Activated naive CD8-positive, alpha-beta T cell treated with anti-CD3 and anti-CD28 coated beads for 36 hours (primary cell): Measurements from ENCODE around the gene FAM186B. TPM values are rescaled to one million over a fixed set of nuclear protein-coding genes. Genes with fewer than 3 reads are reported as not detected.

ENCODE experiments used
- DNase-seq: peaks from one replicate; pipeline ENCODE4 v3.0.0; 2021
- H3K27ac Mint-ChIP-seq: one replicate; pipeline ENCODE4 v1.8.0; 2022; ENCODE audit warnings: mild to moderate bottlenecking, moderate library complexity, mixed read lengths
- H3K27me3 Mint-ChIP-seq: one replicate; pipeline ENCODE4 v1.8.0; 2022; ENCODE audit warnings: mild to moderate bottlenecking, mixed read lengths
- H3K36me3 Mint-ChIP-seq: one replicate; pipeline ENCODE4 v1.8.0; 2021; ENCODE audit warnings: mild to moderate bottlenecking, mixed read lengths
- H3K4me1 Mint-ChIP-seq: one replicate; pipeline ENCODE4 v1.8.0; 2021; ENCODE audit warnings: mixed read lengths
- H3K4me3 Mint-ChIP-seq: one replicate; pipeline ENCODE4 v1.8.0; 2022; ENCODE audit warnings: mild to moderate bottlenecking, moderate library complexity, mixed read lengths
- H3K9me3 Mint-ChIP-seq: one replicate; pipeline ENCODE4 v1.8.0; 2022; ENCODE audit warnings: mixed read lengths
- total RNA-seq, 2 experiments: library from RNA; stranded (reverse); gene quantifications; one replicate each; pipeline ENCODE4 v1.2.3, GENCODE V29; 2021

FAM186B gene
- total RNA-seq, 2 experiments from 2014 or later: 0.14 to 0.41 TPM

- Mint-ChIP-seq H3K27me3 (no peaks in the 10 kb centered on the region), H3K36me3 (peaks cover 22% of the 10 kb centered on the region), H3K9me3 (no peaks in the 10 kb centered on the region), H3K27ac (peak overlapping the region; percentile 98), H3K4me1 (peaks cover 44% of the 10 kb centered on the region), H3K4me3 (peak overlapping the region; percentile 100)
- no peak for DNase-seq
These were observed 36.8 kb downstream of the FAM186B start for GRCh38 chr12:49568442-49569162.

DNA sequence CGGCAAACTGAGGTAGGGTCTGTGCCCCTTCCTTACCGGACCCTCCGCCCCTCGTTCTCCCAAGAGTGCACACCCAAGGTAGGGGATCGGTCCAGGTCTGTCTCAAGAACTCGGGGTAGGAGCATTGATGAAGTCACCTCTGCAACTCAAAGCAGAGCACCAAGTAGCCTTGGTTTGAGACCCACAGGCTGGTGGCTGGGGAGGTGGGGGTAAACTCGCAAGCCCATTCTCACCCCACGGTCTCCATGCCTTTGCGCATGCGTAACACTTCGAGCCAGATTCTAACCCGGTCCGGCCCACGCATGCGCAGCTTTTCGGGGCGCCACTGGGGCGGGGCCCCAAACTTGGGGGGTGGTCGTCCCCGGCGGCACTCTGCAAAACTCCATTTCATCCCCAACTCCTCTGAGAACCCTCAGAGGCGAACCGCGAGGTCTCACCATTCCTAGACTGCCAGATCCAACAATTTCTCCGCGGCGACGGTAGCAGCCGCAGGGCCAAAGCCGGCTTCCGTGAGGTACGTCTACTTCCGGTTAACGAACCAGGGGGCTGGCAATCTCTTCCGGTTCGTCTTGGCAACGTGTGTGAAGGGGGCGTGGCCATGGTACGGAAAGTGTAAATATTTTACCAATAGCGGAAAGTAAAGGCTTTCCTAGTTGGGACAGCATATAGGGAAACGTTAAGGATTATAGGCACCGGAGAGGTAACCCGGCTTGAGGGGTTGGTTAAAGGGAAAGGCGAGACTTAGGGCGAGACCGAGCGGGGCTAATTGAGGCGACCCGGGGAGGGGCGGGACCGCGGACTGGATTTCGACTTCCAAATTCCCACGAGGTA, 37.6 kb downstream of the FAM186B start, which contains the start of gene MCRS1:
Gene MCRS1 (minus strand): TSS at position 532 of the 831 bp plus-strand sequence. CDS start 1,411 bp downstream, outside the sequence.
- H3K27ac Mint-ChIP-seq: peak within 1 kb of the TSS; percentile 98
- H3K4me3 Mint-ChIP-seq: peak within 1 kb of the TSS; percentile 100
- peaks cover 23% of the 10 kb centered on the region for H3K36me3 Mint-ChIP-seq
- H3K27me3 Mint-ChIP-seq: no peaks in the 10 kb centered on the region
- H3K9me3 Mint-ChIP-seq: no peaks in the 10 kb centered on the region
- DNase-seq: peak; percentile 84
- H3K4me1 Mint-ChIP-seq: peaks cover 41% of the 10 kb centered on the region

GRCh38 chr12:49567302-49567610, 38.2 kb downstream of the FAM186B start:
- Mint-ChIP-seq H3K4me1 (peaks cover 41% of the 10 kb centered on the region), H3K27me3 (no peaks in the 10 kb centered on the region), H3K36me3 (peaks cover 24% of the 10 kb centered on the region), H3K27ac (peak overlapping the region; percentile 98), H3K4me3 (peak overlapping the region; percentile 100), H3K9me3 (no peaks in the 10 kb centered on the region)
- DNase-seq: no peak

- no peak for DNase-seq
- Mint-ChIP-seq H3K36me3 (peaks cover 31% of the 10 kb centered on the region), H3K4me1 (peaks cover 44% of the 10 kb centered on the region), H3K27ac (no peak overlapping the region), H3K9me3 (no peaks in the 10 kb centered on the region), H3K4me3 (peak overlapping the region; percentile 100), H3K27me3 (no peaks in the 10 kb centered on the region)
These were observed 39.1 kb downstream of the FAM186B start for GRCh38 chr12:49566361-49566760.

DNA sequence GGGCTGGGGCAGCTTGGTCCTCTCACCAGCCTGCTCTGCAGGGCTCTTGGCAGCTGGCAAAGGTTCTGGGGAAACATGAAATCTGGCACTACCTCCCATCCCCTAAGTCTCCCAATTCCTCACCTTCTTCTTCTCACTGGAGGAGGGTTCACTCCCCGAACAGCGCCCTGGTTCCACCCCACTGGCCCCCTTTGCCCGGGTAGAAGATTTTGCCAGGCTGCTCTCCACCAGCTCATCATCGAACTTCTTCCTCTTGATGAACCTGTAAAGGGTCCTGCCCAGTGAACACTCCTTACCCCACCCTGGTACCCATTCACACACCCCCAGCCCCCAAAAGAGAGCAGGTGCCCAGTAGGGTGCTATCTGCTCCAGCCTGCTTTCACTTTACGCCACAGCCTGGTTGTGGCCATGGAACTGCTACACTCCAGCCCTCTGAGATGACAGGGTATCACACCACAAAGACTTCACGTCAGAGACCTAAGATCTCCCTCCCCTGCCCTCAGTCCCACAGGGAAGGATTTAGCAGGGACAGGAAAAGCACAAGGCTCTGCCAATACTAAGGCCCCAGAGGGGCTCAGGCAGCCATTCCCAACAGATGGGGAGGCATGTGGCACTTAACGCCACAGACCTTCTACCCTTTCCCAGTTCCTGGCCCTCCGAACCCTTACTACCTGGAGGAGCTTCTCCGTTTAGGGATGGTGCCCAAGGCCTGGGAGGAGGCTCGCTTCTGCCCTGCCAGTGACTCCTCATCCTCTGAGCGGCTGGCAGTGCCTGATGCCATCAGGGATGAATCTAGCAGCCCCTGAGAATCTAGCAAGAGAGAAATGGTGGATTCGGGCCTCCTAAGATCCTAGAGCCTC, 39.8 kb downstream of the FAM186B start:
- Mint-ChIP-seq H3K4me3 (no peak overlapping the region), H3K4me1 (peaks cover 43% of the 10 kb centered on the region), H3K36me3 (peaks cover 31% of the 10 kb centered on the region)

GRCh38 chr12:49564686-49565405, 40.6 kb downstream of the FAM186B start:
- no peak overlapping the region for H3K27ac Mint-ChIP-seq
- no peaks in the 10 kb centered on the region for H3K27me3 Mint-ChIP-seq
- peaks cover 46% of the 10 kb centered on the region for H3K4me1 Mint-ChIP-seq
- no peak for DNase-seq
- no peaks in the 10 kb centered on the region for H3K9me3 Mint-ChIP-seq
- H3K36me3 Mint-ChIP-seq: peaks cover 31% of the 10 kb centered on the region
- H3K4me3 Mint-ChIP-seq: no peak overlapping the region

More for the DNA sequence above, 39.8 kb downstream of the FAM186B start:
- Mint-ChIP-seq H3K9me3 (no peaks in the 10 kb centered on the region), H3K27ac (no peak overlapping the region), H3K27me3 (no peaks in the 10 kb centered on the region)
- DNase-seq: no peak

DNA sequence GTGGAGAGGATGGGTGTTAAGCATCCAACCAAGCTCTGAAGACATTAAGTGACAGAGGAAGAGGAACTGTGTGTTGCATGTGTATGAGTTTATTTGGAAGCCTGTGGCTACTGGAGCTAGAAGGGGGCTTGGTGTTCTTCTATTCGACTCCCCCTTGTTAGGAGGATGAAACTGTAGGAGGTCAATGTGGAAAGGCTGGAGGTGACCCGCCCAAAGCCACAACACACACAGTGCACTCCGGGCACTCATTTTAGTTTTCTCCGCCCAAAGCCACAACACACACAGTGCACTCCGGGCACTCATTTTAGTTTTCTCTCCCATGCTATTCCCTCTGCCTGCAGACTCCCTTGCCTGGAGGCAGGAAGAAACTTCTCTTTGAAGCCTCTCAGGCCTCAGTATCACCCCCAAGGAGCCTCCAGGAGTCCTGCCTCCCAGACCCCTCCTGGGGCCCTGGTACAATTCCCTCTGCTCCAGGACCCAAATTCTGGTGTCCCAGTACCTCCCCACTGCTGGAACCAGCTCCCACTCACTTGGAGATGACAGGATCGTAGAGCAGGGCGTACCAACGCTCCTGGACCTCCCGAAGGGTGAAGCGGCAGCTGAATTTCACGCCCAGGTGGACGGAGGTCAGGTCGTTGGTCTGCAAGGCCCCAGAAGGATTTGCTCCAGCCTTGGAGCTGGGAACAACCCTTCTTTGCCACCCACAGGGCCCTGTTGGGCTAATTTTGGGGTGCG, 41.3 kb downstream of the FAM186B start:
- Mint-ChIP-seq H3K36me3 (peaks cover 34% of the 10 kb centered on the region), H3K27me3 (no peaks in the 10 kb centered on the region), H3K4me1 (peaks cover 45% of the 10 kb centered on the region), H3K27ac (no peak overlapping the region), H3K4me3 (no peak overlapping the region), H3K9me3 (no peaks in the 10 kb centered on the region)
- DNase-seq: no peak

DNA sequence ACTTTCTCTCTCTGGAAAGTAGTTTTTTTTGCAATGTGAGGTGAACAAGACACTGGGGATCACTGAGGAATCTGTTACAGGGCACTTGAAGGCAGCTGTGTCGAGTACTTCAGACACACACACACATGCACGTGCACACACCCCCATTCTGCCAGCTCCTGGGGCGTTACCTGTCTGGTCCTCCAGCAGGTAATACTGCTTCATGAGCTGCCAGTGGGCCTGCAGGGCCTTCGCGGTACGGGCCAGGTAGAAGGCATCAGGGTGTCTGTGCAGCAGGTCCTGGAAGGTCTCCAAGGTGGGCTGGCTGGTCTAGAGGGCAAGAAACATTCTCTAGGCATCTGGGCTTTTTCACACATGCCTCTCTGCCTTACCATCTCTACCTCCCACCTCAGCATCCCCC, 42.6 kb downstream of the FAM186B start:
- no peak for DNase-seq
- Mint-ChIP-seq H3K27me3 (no peaks in the 10 kb centered on the region), H3K4me1 (peaks cover 43% of the 10 kb centered on the region), H3K36me3 (peaks cover 38% of the 10 kb centered on the region), H3K9me3 (no peaks in the 10 kb centered on the region), H3K4me3 (no peak overlapping the region), H3K27ac (no peak overlapping the region)

- no peak for DNase-seq
- H3K27ac Mint-ChIP-seq: no peak overlapping the region
- no peak overlapping the region for H3K4me3 Mint-ChIP-seq
- no peaks in the 10 kb centered on the region for H3K9me3 Mint-ChIP-seq
- H3K27me3 Mint-ChIP-seq: no peaks in the 10 kb centered on the region
- peaks cover 36% of the 10 kb centered on the region for H3K36me3 Mint-ChIP-seq
- peaks cover 43% of the 10 kb centered on the region for H3K4me1 Mint-ChIP-seq
These were observed 43.2 kb downstream of the FAM186B start for GRCh38 chr12:49562233-49562632.

GRCh38 chr12:49560695-49561094, 44.7 kb downstream of the FAM186B start:
- no peaks in the 10 kb centered on the region for H3K9me3 Mint-ChIP-seq
- H3K4me3 Mint-ChIP-seq: no peak overlapping the region
- H3K27me3 Mint-ChIP-seq: no peaks in the 10 kb centered on the region
- DNase-seq: peak; percentile 45
- peak overlapping the region; percentile 43 for H3K27ac Mint-ChIP-seq
- peaks cover 32% of the 10 kb centered on the region for H3K36me3 Mint-ChIP-seq
- H3K4me1 Mint-ChIP-seq: peaks cover 34% of the 10 kb centered on the region

DNA sequence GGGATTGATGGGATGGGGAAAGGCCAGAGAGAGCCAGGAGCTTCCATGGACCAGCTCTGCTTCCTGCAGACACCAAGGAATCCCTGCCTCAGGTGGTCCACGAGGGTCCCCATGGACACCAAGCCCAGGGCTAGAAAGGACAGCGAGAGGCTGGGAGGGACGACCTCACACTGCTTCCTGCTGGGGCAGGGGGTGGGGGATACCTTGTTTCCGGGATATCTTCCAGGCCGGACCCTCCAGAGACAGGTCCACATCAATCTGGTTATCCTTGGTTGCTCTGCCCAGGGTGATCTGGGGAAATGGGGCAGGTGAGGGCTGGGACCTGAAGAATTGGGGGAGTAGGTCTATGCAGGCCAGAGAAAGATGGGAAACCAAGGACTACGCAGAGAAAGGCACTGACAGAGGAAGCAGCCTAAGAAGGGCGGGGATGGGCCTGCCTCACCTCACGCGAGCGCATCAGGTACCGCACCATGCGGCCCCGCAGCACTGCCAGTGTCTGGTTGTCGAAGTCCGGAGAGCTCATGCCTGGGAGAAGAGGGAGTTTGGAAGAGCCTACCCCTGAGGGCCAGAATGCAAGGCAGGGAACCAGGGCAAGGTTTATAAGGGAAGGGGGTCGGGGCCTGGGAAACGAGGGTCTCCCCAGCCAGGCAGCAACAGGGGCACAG, 46.3 kb downstream of the FAM186B start:
- H3K27me3 Mint-ChIP-seq: no peaks in the 10 kb centered on the region
- no peak overlapping the region for H3K4me3 Mint-ChIP-seq
- peaks cover 18% of the 10 kb centered on the region for H3K4me1 Mint-ChIP-seq
- peaks cover 21% of the 10 kb centered on the region for H3K36me3 Mint-ChIP-seq
- no peaks in the 10 kb centered on the region for H3K9me3 Mint-ChIP-seq
- H3K27ac Mint-ChIP-seq: peak overlapping the region; percentile 58
- DNase-seq: no peak

- Mint-ChIP-seq H3K36me3 (peaks cover 18% of the 10 kb centered on the region), H3K9me3 (no peaks in the 10 kb centered on the region)
These were observed 46.9 kb downstream of the FAM186B start for GRCh38 chr12:49558526-49558925.

DNA sequence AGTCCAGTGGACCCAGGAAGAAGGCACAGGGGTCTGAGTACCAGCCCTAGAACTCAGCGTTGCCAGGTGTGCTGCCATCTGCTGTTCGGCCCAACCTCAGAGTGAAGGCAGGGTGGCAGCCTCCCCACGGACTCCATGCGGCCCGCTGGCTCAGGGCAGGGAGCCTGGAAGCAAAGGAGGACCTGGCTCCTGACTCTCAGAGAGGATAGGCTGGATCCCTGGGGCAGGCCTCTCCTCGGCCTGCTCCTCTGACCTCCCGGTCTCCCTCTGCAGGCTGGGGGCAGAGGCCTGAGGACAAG, 47.6 kb downstream of the FAM186B start:
- Mint-ChIP-seq H3K27me3 (no peaks in the 10 kb centered on the region), H3K27ac (no peak overlapping the region), H3K36me3 (peaks cover 18% of the 10 kb centered on the region), H3K4me1 (peaks cover 23% of the 10 kb centered on the region), H3K4me3 (no peak overlapping the region), H3K9me3 (no peaks in the 10 kb centered on the region)
- DNase-seq: no peak

More at GRCh38 chr12:49558526-49558925, 46.9 kb downstream of the FAM186B start:
- DNase-seq: no peak
- Mint-ChIP-seq H3K27me3 (no peaks in the 10 kb centered on the region), H3K4me1 (peaks cover 21% of the 10 kb centered on the region), H3K4me3 (no peak overlapping the region), H3K27ac (no peak overlapping the region)
